ENCODE measurements around the gene UTP4. TPM values are rescaled to one million over a fixed set of nuclear protein-coding genes. Genes with fewer than 3 reads are reported as not detected.

Gene UTP4
- total RNA-seq, 1 experiment from 2014 or later: 61.7 TPM

- BruUV-seq (replicated peaks): no TSS peak
- no peaks in the 10 kb centered on the region for H3K36me3 ChIP-seq (ENCODE audit: control insufficient read depth, insufficient read depth, low read length)
- no peak overlapping the region for H3K4me3 ChIP-seq (ENCODE audit: low read depth in 2 of 2, low read length in 2 of 2)
- ATAC-seq (no peak), DNase-seq (ENCODE audit: low read depth, low spot score) (no peak)
- POLR2A ChIA-PET: no interaction called here
- intact Hi-C loops (cut with micrococcal nuclease; ENCODE audit: unreplicated experiment): loop anchor here (10.0 kb wide), 1 partner anchor 257 kb away; no protein-coding TSS in a partner anchor
- CTCF ChIA-PET: interaction anchor here (0.5 kb wide), 1 partner anchor 18 kb away, joined by 16 read pairs; no protein-coding TSS in a partner anchor
- H3K27me3 ChIP-seq (ENCODE audit: control insufficient read depth, insufficient read depth, low read length): no peaks in the 10 kb centered on the region
- in situ Hi-C loops (cut with HindIII; ENCODE audit: low pct_unique_long_range_greater_than_20kb, low sequenced_read_pairs): no loop called here
- H3K27ac ChIP-seq (ENCODE audit: low read length): no peak overlapping the region
- H3K9me3 ChIP-seq (ENCODE audit: control insufficient read depth, insufficient read depth, low read depth, low read length): no peaks in the 10 kb centered on the region
- TF ChIP-seq TCF7L2 (IDR thresholded peaks at IDR 0.05; ENCODE audit: low read depth, low read length): no peak
- TF ChIP-seq POLR2AphosphoS5 (IDR thresholded peaks at IDR 0.05; ENCODE audit: low read depth, low read length): no peak
- no peak for TF ChIP-seq REST (IDR thresholded peaks at IDR 0.05; ENCODE audit: insufficient read depth in 1 of 2, low read depth in 2 of 2, low read length in 1 of 2)
- H3K4me1 ChIP-seq (ENCODE audit: control insufficient read depth, insufficient read depth, low read length): peaks cover 15% of the 10 kb centered on the region
Measured at GRCh38 chr16:69111876-69112230, 20.6 kb upstream of the UTP4 start.

DNA sequence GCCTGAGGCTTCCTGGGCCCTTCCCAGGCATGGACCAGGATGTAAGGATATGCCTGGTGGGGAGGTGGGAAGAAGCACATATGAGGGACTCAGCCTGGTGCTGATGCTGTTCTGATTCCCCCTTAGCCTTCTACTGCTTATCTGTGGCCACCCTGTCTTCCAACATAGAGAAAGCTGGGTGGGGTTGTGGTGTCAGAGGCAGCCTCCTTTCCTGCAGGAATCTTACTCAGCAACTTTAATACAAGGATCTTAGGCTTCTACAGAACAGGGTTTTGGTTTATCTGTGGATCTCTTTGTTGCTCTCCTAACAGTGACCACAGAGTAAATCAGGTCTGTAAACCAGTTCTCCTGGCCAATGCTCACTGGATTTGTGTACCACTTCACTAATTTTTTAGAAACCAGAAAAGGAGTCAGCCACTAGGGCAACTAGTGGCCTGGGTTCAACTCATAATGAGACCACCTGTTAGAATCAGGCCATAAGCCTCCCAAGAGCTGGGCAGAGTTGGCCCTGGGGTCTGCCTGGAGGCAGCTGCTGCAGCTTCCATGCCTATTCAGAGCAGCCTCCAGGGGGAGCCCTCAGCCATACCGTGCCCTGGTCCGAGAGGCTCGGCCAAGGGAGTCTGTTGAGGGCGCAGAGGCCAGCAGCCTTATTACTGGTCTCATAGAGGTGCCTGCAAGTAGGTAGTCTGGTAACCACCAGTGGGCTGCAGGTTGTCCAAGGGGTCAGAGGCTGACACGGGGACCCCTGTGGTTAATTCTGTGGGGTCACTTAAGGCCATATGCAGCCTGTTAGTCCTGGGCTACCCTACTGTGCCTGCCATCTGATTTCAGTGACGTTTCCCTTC is 19.9 kb upstream of the UTP4 start:
- in situ Hi-C loops (cut with HindIII; ENCODE audit: low pct_unique_long_range_greater_than_20kb, low sequenced_read_pairs) (no loop called here), intact Hi-C loops (cut with micrococcal nuclease; ENCODE audit: unreplicated experiment) (loop anchor here (10.0 kb wide), 1 partner anchor 258 kb away; no protein-coding TSS in a partner anchor)
- CTCF ChIA-PET: interaction anchor here (0.6 kb wide), 1 partner anchor 31 kb away, joined by 4 read pairs; no protein-coding TSS in a partner anchor
- ATAC-seq (peak; percentile 87), DNase-seq (ENCODE audit: low read depth, low spot score) (no peak)
- H3K4me1 ChIP-seq (ENCODE audit: control insufficient read depth, insufficient read depth, low read length): peaks cover 11% of the 10 kb centered on the region
- POLR2A ChIA-PET: no interaction called here
- no peak overlapping the region for H3K4me3 ChIP-seq (ENCODE audit: low read depth in 2 of 2, low read length in 2 of 2)
- TF ChIP-seq TCF7L2 (IDR thresholded peaks at IDR 0.05; ENCODE audit: low read depth, low read length) (no peak), REST (IDR thresholded peaks at IDR 0.05; ENCODE audit: insufficient read depth in 1 of 2, low read depth in 2 of 2, low read length in 1 of 2) (no peak), CTCF (IDR thresholded peaks at IDR 0.05) (peak; percentile 90)
- H3K36me3 ChIP-seq (ENCODE audit: control insufficient read depth, insufficient read depth, low read length): no peaks in the 10 kb centered on the region
- no peaks in the 10 kb centered on the region for H3K27me3 ChIP-seq (ENCODE audit: control insufficient read depth, insufficient read depth, low read length)
- no peaks in the 10 kb centered on the region for H3K9me3 ChIP-seq (ENCODE audit: control insufficient read depth, insufficient read depth, low read depth, low read length)
- H3K27ac ChIP-seq (ENCODE audit: low read length): no peak overlapping the region
- BruUV-seq (replicated peaks): no TSS peak

Measured in Panc1 (cell line).